CD4-positive, alpha-beta T cell (primary cell): ENCODE data around the gene PITX1. TPM values are rescaled to one million over a fixed set of nuclear protein-coding genes. Genes with fewer than 3 reads are reported as not detected.
"Not testable (repeated sequence)": the region's sequence is repeated elsewhere in the genome, so short reads cannot be mapped to it uniquely, and the experiment has no call there.

Experiments
- ATAC-seq: fragments of 200-7000 bp; cut with Tn5 transposase; one replicate; pipeline ENCODE4 v1.10.0; 2022; ENCODE audit warnings: mild to moderate bottlenecking; ENCODE audit not compliant: poor library complexity
- CTCF ChIA-PET: fragments of 350-600 bp; sonication (Branson Sonifier 250); formaldehyde crosslinking; loops from one replicate; lab custom pipeline; 2021; ENCODE audit warnings: antibody characterized with exemption, inconsistent platforms; lab: Charles Lee
- POLR2A ChIA-PET: fragments of 350-600 bp; sonication (Branson Sonifier 250); formaldehyde crosslinking; loops from one replicate; lab custom pipeline; 2021; ENCODE audit warnings: antibody characterized with exemption, inconsistent platforms; lab: Charles Lee
- DNase-seq, 14 experiments: peaks; one replicate each; pipeline ENCODE4 v3.0.0-alpha.2; 2013 to 2020; ENCODE audit warnings: mixed read lengths in 2 of 14
- H3K27ac ChIP-seq, 2 donors: one replicate each; pipeline versions ENCODE4 v1.5.1 to v1.7.0; 2013; ENCODE audit warnings: low read length in 2 of 2, low read depth in 1 of 2, mild to moderate bottlenecking in 1 of 2
- H3K27me3 ChIP-seq, 2 experiments: 1 replicate in 1 of 2; 2 replicates in 1 of 2; pipeline versions ENCODE4 v1.6.1 to v1.7.0; 2013; ENCODE audit warnings: low read length in 2 of 2, control low read depth in 1 of 2, mild to moderate bottlenecking in 1 of 2, moderate library complexity in 1 of 2; ENCODE audit not compliant: insufficient read depth in 2 of 2, control insufficient read depth in 1 of 2
- H3K36me3 ChIP-seq: one replicate; pipeline ENCODE4 v1.6.1; 2013; ENCODE audit warnings: low read length, control low read depth; ENCODE audit not compliant: insufficient read depth
- H3K4me1 ChIP-seq: one replicate; pipeline ENCODE4 v1.6.1; 2013; ENCODE audit warnings: low read length, control low read depth; ENCODE audit not compliant: insufficient read depth
- H3K4me3 ChIP-seq: one replicate; pipeline ENCODE4 v1.5.1; 2013; ENCODE audit warnings: mild to moderate bottlenecking, low read length, moderate library complexity
- H3K9me3 ChIP-seq, 2 experiments: 1 replicate in 1 of 2; 2 replicates in 1 of 2; pipeline versions ENCODE4 v1.6.1 to v1.7.0; 2013; ENCODE audit warnings: low read length in 2 of 2, mild to moderate bottlenecking in 2 of 2, control low read depth in 1 of 2, moderate library complexity in 1 of 2; ENCODE audit not compliant: control insufficient read depth in 1 of 2, insufficient read depth in 1 of 2
- H3K27ac Mint-ChIP-seq: one replicate; pipeline ENCODE4 v1.8.0; 2020; ENCODE audit warnings: mixed read lengths
- H3K27me3 Mint-ChIP-seq: one replicate; pipeline ENCODE4 v1.8.0; 2021; ENCODE audit warnings: mixed read lengths
- H3K36me3 Mint-ChIP-seq: one replicate; pipeline ENCODE4 v1.8.0; 2021; ENCODE audit warnings: low read depth, mixed read lengths
- H3K4me1 Mint-ChIP-seq: one replicate; pipeline ENCODE4 v1.8.0; 2021; ENCODE audit warnings: low read depth, mixed read lengths
- H3K4me3 Mint-ChIP-seq: one replicate; pipeline ENCODE4 v1.8.0; 2020; ENCODE audit warnings: mild to moderate bottlenecking, mixed read lengths
- H3K9me3 Mint-ChIP-seq: one replicate; pipeline ENCODE4 v1.8.0; 2020; ENCODE audit warnings: mixed read lengths
- CTCF ChIP-seq: fragments of 200-600 bp; IDR thresholded peaks from one replicate; pipeline ENCODE4 v1.8.0; 2022; ENCODE audit warnings: antibody characterized with exemption, mild to moderate bottlenecking
- intact Hi-C, 2 experiments: fragments of 100-400 bp; cut with DNase I in 1 of 2; cut with micrococcal nuclease in 1 of 2; formaldehyde crosslinking; loops; one replicate each; pipeline versions ENCODE4 v1.15.1 to v1.9.0; 2023 to 2025; cut with DNase I, micrococcal nuclease
- polyA plus RNA-seq, 2 donors: library from polyadenylated mRNA; unstranded; fragments of 120-200 nt; gene quantifications; one replicate each; pipeline ENCODE4 v1.2.1, GENCODE V29; 2013
- total RNA-seq, 174 experiments: library from RNA in 2 of 174; stranded (reverse) in 2 of 174; gene quantifications; one replicate each; pipeline ENCODE4 v1.2.3 and lab custom pipeline; 2021 to 2026

PITX1 gene
- total RNA-seq (not detected), total RNA-seq (lab: John Stamatoyannopoulos, UW) (0 to 0.73 (median 0) reads per million in 172 experiments)
- polyA plus RNA-seq (2013, experiment 1 of 2) = not detected
- polyA plus RNA-seq (2013, experiment 2 of 2) = 0.54 TPM

- no peak for ATAC-seq
- H3K4me1 Mint-ChIP-seq = peaks cover 50% of the 10 kb centered on the region
These were observed at the start of gene PITX1 for GRCh38 chr5:135033901-135034235. TSS of gene PITX1 (minus strand) at chr5:135034228. CDS start at chr5:135033881, 347 bp downstream.

GRCh38 chr5:135083334-135083733 lies 49.3 kb upstream of the PITX1 start:
- DNase-seq, H3K36me3 Mint-ChIP-seq: not testable (repeated sequence)

More at GRCh38 chr5:135033901-135034235, at the start of gene PITX1:
- Mint-ChIP-seq H3K4me3 (peak within 1 kb of the TSS; percentile 88), H3K9me3 (no peaks in the 10 kb centered on the region), H3K27ac (no peak within 1 kb of the TSS), H3K27me3 (peaks cover 91% of the 10 kb centered on the region), H3K36me3 (no peaks in the 10 kb centered on the region)
- intact Hi-C loops = loop anchor here in 1 of 2 experiments (2.0 kb wide), 1 partner anchor 69 kb away; no protein-coding TSS in a partner anchor
- no peak for TF ChIP-seq CTCF
- no peak for DNase-seq
- ChIA-PET POLR2A (no interaction called here), CTCF (no interaction called here)
- H3K27me3 ChIP-seq = peaks cover 68 to 85% of the 10 kb centered on the region in 2 experiments
- H3K36me3 ChIP-seq = no peaks in the 10 kb centered on the region
- peak within 1 kb of the TSS; percentile 19 for H3K4me3 ChIP-seq
- no peak within 1 kb of the TSS for H3K27ac ChIP-seq
- H3K9me3 ChIP-seq = peaks cover 0 to 32% of the 10 kb centered on the region in 2 experiments
- H3K4me1 ChIP-seq = peaks cover 35% of the 10 kb centered on the region

GRCh38 chr5:135081240-135081639 lies 47.2 kb upstream of the PITX1 start:
- CTCF ChIA-PET = no interaction called here
- POLR2A ChIA-PET = no interaction called here
- peaks cover 4 to 5% of the 10 kb centered on the region in 2 experiments for H3K27me3 ChIP-seq
- ATAC-seq = no peak
- H3K4me3 ChIP-seq = no peak overlapping the region
- DNase-seq = no peak
- Mint-ChIP-seq H3K27ac (no peak overlapping the region), H3K4me3 (no peak overlapping the region), H3K27me3 (peaks cover 9% of the 10 kb centered on the region), H3K36me3 (no peaks in the 10 kb centered on the region), H3K9me3 (no peaks in the 10 kb centered on the region), H3K4me1 (no peaks in the 10 kb centered on the region)
- intact Hi-C loops = no loop called here
- no peak for TF ChIP-seq CTCF
- peaks cover 0 to 6% of the 10 kb centered on the region in 2 experiments for H3K9me3 ChIP-seq
- H3K36me3 ChIP-seq = no peaks in the 10 kb centered on the region
- no peak overlapping the region for H3K27ac ChIP-seq
- no peaks in the 10 kb centered on the region for H3K4me1 ChIP-seq

More at GRCh38 chr5:135083334-135083733, 49.3 kb upstream of the PITX1 start:
- H3K4me1 ChIP-seq, H3K9me3 Mint-ChIP-seq, POLR2A ChIA-PET, H3K36me3 ChIP-seq, H3K4me3 Mint-ChIP-seq, H3K27ac Mint-ChIP-seq, H3K27ac ChIP-seq, H3K9me3 ChIP-seq, H3K4me3 ChIP-seq, intact Hi-C loops, ATAC-seq, CTCF ChIA-PET, H3K4me1 Mint-ChIP-seq: not testable (repeated sequence)
- H3K27me3 ChIP-seq = peaks cover 5 to 11% of the 10 kb centered on the region in 2 experiments
- H3K27me3 Mint-ChIP-seq = peaks cover 26% of the 10 kb centered on the region

- ATAC-seq = no peak
- no peak for TF ChIP-seq CTCF
- Histone ChIP-seq H3K27me3 (peaks cover 0 to 5% of the 10 kb centered on the region in 2 experiments), H3K27ac (no peak overlapping the region), H3K4me3 (no peak overlapping the region), H3K36me3 (no peaks in the 10 kb centered on the region), H3K9me3 (no peaks in the 10 kb centered on the region), H3K4me1 (no peaks in the 10 kb centered on the region)
- CTCF ChIA-PET = no interaction called here
- peaks cover 9% of the 10 kb centered on the region for H3K27me3 Mint-ChIP-seq
- no peak overlapping the region for H3K27ac Mint-ChIP-seq
- intact Hi-C loops = no loop called here
- no peak overlapping the region for H3K4me3 Mint-ChIP-seq
- no peaks in the 10 kb centered on the region for H3K36me3 Mint-ChIP-seq
- H3K4me1 Mint-ChIP-seq = no peaks in the 10 kb centered on the region
- POLR2A ChIA-PET = no interaction called here
- no peaks in the 10 kb centered on the region for H3K9me3 Mint-ChIP-seq
- DNase-seq = no peak
These were observed 45.7 kb upstream of the PITX1 start for GRCh38 chr5:135079760-135080159.
